ENCODE data around the gene WNT7B. TPM values are rescaled to one million over a fixed set of nuclear protein-coding genes. Genes with fewer than 3 reads are reported as not detected.
A peak's percentile ranks its signal among the peaks of the same experiment; 100 is the strongest.

WNT7B gene
- total RNA-seq, 2 donors from 2014 or later: 7.5 to 7.7 TPM

- no peak for DNase-seq (ENCODE audit: low spot score)
- 60% methylated on average over 33 of the region's 33 CpGs for WGBS
- H3K27ac ChIP-seq: no peak overlapping the region
- H3K9me3 ChIP-seq: no peaks in the 10 kb centered on the region
- H3K27me3 ChIP-seq (replicated peaks; ENCODE audit: insufficient read depth): no peaks in the 10 kb centered on the region
- intact Hi-C loops (cut with DNase I): no loop called here
- no peaks in the 10 kb centered on the region for H3K4me1 ChIP-seq (replicated peaks)
- no peak overlapping the region for H3K4me3 ChIP-seq
- no peaks in the 10 kb centered on the region for H3K36me3 ChIP-seq
- TF ChIP-seq CTCF (IDR thresholded peaks at IDR 0.05) (no peak), POLR2A (IDR thresholded peaks at IDR 0.05) (no peak), POLR2AphosphoS5 (IDR thresholded peaks at IDR 0.05) (no peak)
Observed at GRCh38 chr22:45905924-45906865, 70.8 kb downstream of the WNT7B start.

- no peaks in the 10 kb centered on the region for H3K27me3 ChIP-seq (replicated peaks; ENCODE audit: insufficient read depth)
- intact Hi-C loops (cut with DNase I): no loop called here
- no peaks in the 10 kb centered on the region for H3K4me1 ChIP-seq (replicated peaks)
- no peaks in the 10 kb centered on the region for H3K9me3 ChIP-seq
- no peak for TF ChIP-seq CTCF (IDR thresholded peaks at IDR 0.05)
- no peak for TF ChIP-seq POLR2A (IDR thresholded peaks at IDR 0.05)
- TF ChIP-seq POLR2AphosphoS5 (IDR thresholded peaks at IDR 0.05): no peak
- no peaks in the 10 kb centered on the region for H3K36me3 ChIP-seq
- 91% methylated on average over 27 of the region's 27 CpGs for WGBS
- no peak overlapping the region for H3K27ac ChIP-seq
- H3K4me3 ChIP-seq: no peak overlapping the region
- DNase-seq (ENCODE audit: low spot score): no peak
Observed at GRCh38 chr22:45905326-45905923, 71.5 kb downstream of the WNT7B start.

- Histone ChIP-seq H3K36me3 (no peaks in the 10 kb centered on the region), H3K4me3 (no peak overlapping the region), H3K27me3 (replicated peaks; ENCODE audit: insufficient read depth) (no peaks in the 10 kb centered on the region), H3K9me3 (no peaks in the 10 kb centered on the region), H3K27ac (no peak overlapping the region), H3K4me1 (replicated peaks) (no peaks in the 10 kb centered on the region)
- TF ChIP-seq POLR2A (IDR thresholded peaks at IDR 0.05): no peak
- TF ChIP-seq CTCF (IDR thresholded peaks at IDR 0.05): no peak
- no peak for TF ChIP-seq POLR2AphosphoS5 (IDR thresholded peaks at IDR 0.05)
- intact Hi-C loops (cut with DNase I): no loop called here
- DNase-seq (ENCODE audit: low spot score): no peak
- WGBS: 88% methylated on average over 7 of the region's 7 CpGs
Observed at GRCh38 chr22:45904236-45904635, 72.7 kb downstream of the WNT7B start.

GRCh38 chr22:45903355-45904135 is 73.4 kb downstream of the WNT7B start:
- peak; percentile 26 for DNase-seq (ENCODE audit: low spot score)
- no peaks in the 10 kb centered on the region for H3K36me3 ChIP-seq
- intact Hi-C loops (cut with DNase I): no loop called here
- no peak overlapping the region for H3K27ac ChIP-seq
- H3K27me3 ChIP-seq (replicated peaks; ENCODE audit: insufficient read depth): no peaks in the 10 kb centered on the region
- 20% methylated on average over 27 of the region's 28 CpGs for WGBS
- no peaks in the 10 kb centered on the region for H3K9me3 ChIP-seq
- H3K4me1 ChIP-seq (replicated peaks): no peaks in the 10 kb centered on the region
- H3K4me3 ChIP-seq: no peak overlapping the region
- TF ChIP-seq CTCF (IDR thresholded peaks at IDR 0.05): no peak
- TF ChIP-seq POLR2A (IDR thresholded peaks at IDR 0.05): no peak
- TF ChIP-seq POLR2AphosphoS5 (IDR thresholded peaks at IDR 0.05): no peak
